NAMALWA (cell line): ENCODE measurements around the gene SPG7.
"Not testable (repeated sequence)": the region's sequence is repeated elsewhere in the genome, so short reads cannot be mapped to it uniquely, and the experiment has no call there.

Source experiments
- DNase-seq: peaks from one replicate; pipeline ENCODE4 v3.0.0-alpha.2; 2015; ENCODE audit warnings: low spot score

Gene SPG7

DNA sequence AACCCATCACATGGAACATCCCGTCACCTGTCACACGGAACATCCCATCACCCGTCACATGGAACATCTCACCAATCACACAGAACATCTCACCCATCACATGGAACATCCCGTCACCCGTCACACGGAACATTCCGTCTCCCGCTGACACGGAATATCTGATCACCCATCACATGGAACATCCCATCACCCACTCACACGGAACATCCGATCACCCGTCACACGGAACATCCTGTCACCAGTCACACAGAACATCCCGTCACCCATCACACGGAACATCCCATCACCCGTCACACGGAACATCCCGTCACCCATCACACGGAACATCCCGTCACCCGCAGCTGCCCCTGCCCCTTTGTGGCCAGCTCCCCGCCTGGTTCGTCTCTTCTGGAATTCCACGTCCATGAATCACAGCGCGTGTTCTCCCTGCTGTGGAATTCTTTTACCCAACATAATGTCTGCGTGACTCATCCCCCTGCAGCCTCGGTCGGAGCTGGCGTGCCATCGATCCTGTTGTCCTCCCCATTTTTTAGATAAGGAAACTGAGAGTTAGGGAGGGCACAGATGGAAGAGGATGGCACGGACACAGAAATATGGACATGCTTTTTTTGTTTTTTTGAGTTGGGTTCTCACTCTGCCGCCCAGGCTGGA, 73.0 kb downstream of the SPG7 start:
- DNase-seq: no peak

DNA sequence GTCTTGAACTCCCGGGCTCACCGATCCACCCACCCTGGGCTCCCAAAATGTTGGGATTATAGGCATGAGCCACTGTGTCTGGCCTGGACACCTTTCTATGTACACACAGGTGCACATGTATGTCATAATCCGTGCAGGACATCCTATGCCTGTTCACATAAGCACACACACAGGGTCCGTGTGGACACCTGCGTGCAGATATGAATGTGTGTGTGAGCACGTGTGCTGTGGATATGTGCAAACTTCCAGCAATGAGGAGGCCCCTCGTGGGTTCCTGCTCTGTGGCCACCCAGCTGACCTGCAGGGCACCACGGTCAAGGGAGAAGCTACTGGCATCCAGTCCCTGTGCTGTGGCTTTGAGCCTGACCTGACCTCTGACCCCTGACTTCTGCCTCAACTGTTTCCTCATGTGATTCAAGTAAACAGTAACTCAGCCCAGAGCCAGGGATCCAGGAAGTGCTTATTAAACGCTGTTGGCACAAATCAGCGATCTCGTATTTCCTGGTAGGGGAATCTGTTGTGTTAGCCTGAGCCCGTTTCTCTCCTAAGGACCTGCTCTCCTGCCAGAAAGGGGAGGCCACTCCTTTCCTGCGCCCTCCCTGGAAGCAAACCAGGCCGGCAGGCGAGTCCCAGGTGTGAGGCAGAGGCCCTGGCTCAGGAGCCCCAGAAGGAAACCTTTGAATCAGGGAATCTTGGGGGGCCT, 73.8 kb downstream of the SPG7 start:
- no peak for DNase-seq

DNA sequence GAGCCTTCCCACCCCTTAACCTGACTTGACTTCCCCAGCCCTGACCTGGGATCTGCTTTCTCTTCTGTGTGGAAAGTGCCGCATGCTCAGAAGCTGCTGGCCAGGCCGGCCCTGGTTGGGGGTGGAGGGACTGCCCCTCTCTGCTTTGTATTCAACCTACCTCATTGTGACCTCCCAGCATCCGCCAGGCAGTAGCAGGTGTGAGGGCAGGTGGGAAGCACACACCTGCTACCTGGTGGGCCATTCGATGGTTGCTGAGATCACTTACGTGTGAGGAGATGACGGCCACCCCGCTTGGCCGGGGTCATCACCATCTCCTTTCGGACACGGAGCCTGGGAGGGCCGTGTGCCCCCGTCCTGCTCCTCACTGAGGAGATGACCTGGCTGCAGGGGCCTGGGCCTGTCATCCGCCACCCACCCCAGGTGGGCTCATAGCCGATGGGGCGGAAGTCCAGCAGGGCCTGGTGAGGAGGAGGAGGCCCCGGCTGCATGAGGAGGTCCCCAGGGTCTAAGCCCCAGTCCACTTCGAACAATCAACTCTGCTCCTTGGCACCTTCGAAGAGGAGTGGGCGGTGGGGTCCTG, 74.5 kb downstream of the SPG7 start:
- no peak for DNase-seq

DNA sequence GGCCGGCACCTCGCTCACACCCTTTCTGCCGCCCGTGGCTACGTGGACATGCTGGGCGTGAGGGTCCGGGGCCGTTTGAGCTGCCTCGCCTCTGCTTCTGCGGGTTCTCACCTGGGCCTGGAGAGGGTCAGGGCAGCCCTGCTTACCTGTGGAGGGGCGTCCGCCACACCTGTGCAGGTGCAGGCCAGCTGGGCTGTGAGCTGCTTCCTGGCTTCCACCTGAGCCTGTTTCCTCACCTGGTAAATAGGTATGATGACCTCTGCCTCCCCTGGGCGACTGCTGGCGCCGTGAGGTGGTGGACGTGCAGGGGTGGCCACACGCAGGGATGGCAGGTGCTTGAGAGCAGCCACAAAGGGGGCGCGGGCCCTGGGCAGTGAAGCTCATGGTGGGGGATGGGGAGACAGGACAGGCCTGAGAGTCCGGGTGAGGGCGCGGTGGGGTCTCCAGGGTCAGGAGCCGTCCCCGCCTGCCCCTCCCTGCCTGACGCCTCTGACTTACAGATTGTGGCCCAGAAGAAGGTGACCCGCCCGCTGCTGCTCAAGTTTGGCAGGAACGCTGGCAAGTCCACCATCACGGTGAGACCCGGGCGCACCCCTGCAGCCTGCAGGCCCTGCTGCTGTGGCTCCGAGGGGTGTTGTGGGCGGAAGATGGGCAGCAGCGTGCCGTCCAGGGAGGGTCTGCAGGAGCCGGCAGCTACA, 75.1 kb downstream of the SPG7 start:
- no peak for DNase-seq

DNA sequence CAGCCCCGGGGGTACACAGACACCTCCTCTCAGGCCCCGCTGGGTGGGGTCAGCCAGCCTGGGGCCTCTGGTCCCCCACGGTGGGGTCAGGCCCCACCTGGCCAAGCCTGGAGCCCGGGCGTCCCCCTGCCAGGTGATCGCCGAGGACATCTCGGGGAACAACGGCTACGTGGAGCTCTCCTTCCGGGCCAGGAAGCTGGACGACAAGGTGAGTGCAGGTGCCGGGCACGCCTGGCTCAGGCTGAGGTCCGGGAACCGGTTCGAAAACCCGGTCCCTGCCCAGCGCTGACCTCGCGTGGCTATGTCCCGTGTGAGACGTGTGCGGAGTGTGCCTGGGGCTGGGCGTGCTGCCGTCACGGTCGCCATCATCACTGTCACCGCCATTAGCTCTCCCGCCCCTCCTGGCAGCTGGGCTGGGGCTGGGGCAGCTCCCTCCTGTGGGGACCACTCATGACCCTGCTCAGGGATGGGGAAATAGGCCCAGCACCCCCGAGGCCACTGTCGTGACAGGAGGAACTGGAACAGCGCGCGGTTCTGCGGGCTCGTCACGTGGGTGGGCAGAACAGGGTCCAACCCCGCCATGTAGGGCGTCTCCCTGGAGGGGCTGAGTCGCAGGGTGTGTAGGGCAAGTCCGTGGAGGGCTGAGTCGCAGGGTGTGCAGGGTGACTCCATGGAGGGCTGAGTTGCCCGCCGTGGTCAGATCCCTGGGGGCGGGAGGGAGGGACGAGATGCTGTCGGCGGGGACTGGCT, 75.9 kb downstream of the SPG7 start:
- DNase-seq: no peak

DNA sequence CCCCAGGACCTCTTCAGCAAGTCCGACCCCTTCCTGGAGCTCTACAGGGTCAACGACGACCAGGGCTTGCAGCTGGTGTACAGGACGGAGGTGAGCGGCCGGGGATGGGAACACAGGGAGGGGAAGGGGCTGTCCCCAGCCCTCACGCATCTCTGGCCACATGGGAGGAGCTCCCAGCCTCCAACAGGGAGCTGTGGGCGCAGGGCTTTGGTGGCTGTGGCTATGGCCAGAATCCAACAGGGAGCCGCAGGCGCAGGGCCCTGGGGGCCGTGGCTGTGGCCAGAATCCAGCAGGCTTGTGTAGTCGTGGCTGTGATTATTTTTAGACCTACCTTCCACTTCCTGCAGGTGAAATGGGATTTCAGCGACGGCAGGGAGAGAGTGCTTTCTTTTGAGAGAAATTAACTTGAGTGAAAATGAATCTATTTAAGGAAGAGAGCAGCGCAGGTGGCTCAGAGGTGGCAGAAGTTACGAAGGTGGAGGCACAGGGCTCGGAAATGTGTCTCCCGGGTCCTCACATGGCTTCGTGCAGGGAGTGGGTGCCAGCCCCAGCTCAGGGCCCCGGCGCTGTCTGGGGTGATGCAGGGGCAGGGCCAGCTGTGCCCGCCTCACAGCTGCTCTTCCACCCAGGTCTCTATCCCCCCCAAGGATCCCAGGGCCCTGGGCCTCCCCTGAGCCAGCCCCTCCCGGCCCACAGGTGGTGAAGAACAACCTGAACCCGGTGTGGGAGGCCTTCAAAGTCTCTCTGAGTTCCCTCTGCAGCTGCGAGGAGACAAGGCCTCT, 76.8 kb downstream of the SPG7 start:
- DNase-seq: no peak

DNA sequence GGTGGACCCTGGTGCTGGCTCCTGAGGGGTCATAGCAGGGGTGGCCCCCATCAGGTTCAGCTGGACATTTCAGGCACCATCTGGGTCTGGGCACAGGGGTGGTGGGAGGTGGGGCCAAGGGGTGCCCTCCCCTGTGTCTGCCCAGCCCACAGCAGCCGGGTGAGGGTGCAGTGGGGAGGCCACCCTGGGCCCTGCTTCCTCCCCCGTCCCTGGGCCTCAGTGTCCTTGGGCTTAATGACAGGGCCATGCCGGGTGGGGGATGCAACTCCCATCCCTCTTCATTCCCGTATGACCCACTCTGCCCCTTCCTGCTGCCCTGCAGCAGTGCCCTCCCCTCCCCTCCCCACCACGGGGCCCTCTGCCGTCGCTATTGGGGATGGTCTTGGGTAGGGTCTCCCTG, 78.0 kb downstream of the SPG7 start:
- DNase-seq: no peak

DNA sequence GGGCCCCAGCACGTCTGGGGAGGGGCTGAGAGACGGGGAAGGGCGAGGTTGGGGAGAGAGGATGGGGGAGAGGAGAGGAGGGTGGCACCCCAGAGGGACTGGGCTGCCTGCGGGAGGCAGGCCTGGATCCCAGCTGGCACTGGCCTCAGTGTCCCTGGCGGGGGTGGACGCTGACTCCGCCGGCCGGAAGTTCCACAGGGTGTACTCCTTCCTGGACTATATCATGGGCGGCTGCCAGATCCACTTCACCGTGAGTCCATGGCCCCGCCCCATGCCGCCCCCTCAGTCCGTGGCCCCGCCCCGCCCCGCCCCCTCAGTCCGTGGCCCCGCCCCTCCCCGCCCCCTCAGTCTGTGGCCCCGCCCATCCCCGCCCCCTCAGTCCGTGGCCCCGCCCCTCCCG, 78.7 kb downstream of the SPG7 start:
- no peak for DNase-seq

DNA sequence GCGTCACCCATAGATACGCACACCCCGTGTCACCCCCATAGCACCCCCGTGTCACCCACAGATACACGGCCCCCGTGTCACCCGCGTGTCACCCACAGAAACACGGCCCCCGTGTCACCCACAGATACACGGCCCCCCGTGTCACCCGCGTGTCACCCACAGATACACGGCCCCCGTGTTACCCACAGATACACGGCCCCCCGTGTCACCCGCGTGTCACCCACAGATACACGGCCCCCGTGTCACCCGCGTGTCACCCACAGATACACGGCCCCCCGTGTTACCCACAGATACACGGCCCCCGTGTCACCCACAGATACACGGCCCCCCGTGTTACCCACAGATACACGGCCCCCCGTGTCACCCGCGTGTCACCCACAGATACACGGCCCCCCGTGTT, 79.5 kb downstream of the SPG7 start:
- not testable (repeated sequence) for DNase-seq

DNA sequence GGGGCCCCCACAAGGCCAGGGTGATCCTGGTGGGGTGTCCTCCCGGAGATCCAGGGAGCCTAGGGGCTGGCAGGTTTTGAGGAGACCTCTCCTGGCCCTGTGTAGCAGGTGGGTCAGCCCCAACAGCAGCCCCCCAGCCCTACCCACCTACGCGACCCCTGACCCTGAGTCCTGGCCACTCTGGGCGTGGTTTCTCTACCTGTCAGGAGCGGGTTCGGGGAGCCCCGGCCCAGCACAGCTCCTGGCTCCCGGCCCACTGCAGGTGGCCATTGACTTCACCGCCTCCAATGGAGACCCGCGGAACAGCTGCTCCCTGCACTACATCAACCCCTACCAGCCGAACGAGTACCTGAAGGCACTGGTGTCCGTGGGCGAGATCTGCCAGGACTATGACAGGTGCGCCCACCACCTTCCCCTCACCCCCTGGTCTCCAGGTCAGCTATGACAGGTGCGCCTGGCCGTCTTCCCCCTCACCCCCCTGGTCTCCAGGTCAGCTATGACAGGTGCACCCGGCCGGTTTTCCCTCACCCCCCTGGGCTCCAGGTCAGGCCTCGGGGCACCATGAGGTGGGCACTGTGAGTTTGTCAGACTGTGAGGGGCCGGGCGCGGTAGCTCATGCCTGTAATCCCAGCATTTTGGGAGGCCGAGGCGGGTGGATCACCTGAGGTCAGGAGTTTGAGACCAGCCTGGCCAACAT, 80.4 kb downstream of the SPG7 start:
- DNase-seq: no peak

DNA sequence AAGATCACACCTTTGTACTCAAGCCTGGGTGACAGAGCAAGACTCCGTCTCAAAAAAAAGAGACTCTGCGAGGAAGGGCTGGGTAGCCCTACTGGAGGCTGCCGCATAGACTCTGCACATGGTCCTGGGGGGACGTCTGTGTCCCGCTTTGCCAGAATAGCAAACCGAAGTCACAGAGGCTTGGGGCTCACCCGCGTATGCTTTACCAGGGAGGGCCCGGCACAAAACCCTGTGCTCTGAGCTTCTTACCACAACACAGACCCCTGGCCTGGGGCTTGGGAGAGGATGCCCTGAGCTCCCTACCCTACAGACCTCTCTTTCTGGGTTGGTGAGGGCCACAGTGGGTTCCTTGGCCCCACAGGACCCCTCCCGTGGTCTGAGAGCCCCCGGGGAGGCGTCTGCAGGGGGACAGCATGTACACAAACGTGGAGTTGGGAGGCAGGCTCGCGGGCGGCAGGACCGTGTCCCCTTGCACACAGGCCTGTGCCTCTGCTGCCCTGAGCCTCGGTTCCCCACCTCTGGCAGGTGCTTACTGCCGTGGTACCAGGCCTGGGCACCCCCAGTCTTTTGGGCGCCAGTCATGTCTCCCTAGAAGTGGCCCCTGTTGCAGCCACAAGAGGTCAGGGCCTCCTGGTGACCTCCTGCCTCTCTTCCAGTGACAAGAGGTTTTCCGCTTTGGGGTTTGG, 81.2 kb downstream of the SPG7 start:
- no peak for DNase-seq

DNA sequence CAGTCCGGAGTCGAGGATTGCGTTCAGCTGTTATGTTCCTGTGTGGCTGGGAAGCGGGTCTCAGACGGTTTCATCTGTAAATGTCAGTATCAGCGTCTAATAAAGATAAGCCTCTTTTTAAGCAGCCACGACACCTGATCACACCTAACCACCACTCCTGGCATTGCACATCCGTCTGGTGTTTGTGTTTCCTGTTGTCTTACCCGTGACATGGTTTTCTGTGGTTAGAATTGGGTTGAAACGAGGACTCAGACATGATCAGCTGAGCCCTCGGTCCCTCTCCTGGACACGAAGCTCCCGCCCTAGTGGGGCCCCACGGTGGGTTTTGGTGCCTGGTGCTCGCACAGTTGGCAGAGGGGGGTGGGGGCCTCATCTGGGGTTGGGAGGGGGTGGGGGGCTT, 85.6 kb downstream of the SPG7 start:
- DNase-seq: no peak

DNA sequence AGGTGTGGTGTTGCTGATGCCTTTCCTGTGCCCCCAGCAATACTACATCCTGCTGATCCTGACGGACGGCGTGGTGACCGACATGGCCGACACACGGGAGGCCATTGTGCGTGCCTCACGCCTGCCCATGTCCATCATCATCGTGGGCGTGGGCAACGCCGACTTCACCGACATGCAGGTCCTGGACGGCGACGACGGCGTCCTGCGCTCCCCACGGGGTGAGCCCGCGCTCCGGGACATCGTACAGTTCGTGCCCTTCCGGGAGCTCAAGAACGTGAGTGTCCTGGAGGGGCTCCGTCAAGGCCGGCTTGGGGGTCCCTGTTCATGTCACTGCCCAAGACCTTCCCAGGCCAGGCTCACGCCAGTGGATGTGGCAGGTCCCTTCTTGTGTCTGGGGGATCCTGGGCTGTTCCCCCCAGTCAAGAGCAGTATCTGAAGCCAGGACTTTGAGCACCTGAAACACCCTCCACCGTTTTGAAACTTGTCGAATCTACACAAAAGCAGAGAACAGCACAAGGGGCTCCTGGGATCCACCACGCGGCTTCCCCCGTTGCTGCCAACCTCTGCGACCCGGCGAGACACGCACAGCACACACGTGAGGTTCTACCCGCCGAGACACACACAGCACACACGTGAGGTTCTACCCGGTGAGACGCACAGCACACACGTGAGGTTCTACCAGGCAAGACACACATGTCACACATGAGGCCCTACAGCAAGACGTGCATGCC, 87.3 kb downstream of the SPG7 start:
- no peak for DNase-seq

DNA sequence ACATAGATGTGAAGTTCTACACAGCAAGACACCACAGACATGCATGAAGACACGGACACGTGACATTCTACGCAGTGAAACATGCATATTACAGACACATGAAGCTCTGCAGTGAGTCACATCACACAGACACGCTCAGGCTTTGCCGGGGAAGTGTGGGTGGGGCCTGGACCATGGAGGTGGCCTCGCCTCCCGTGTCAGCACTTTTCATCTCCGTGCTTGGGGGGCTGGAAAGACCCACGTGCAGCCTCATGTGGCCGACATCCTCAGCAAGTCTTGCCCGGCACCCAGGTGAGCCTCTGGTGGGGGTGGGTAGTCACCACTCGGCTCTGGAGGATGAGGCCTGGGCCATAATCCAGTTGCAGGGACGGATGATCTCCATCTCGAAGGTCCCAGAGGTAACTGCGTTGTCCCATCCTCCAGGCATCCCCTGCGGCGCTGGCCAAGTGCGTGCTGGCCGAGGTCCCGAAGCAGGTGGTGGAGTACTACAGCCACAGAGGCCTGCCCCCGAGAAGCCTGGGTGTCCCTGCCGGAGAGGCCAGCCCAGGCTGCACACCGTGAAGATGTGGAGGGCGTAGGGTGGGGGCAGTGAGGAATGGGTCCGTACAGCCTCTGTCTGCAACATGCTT, 88.0 kb downstream of the SPG7 start:
- no peak for DNase-seq

DNA sequence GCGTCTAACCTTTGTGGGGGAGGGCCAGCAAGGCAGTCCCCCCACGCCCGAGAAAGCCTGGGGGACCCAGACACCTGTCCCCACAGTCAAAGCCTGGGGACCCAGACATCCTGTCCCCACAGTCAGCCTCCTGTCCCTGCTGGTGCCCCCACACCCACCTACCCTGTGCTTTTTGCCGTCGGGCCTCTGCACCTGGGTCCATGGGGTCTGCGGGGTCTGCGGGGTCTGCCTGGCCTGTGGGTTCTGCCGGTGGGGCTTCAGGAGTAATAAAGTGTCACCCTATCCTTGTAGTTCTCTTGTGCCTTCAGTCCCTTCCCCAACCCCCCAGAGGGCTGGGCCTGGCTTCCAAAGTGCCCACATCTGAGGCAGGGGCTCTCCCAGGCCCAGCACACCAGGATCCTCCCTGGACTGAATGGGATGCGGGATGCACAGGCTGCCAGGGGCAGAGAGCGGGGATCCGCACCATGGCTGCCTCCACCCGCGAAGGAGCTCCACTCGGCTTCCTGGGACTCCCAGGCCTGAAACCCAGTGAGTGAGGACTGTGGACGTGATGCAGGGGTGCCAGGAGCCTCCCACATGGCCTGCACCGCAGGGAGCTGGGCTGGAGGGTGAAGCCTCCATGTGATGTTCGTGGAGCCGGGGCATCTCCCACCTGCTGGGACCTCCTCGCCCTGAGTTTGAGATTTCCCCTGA, 88.9 kb downstream of the SPG7 start:
- DNase-seq: no peak

DNA sequence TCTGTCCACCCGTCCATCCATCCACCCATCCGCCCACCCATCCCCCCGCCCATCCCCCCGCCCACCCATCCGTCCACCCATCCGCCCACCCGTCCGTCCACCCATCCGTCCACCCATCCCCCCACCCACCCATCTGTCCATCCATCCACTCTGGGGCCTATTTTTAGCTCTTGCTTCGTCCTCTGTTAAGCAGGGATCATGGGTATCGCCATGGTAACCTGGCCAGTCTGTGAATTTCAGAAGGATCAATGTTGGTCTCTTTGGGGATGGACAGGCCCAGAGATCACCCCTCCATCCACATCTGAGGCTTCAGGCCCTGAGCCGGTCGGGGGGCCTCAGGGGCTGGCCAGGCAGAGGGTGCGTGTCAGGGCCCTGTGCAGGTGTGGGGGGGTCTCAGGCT, 90.0 kb downstream of the SPG7 start:
- DNase-seq: peak; percentile 68

DNA sequence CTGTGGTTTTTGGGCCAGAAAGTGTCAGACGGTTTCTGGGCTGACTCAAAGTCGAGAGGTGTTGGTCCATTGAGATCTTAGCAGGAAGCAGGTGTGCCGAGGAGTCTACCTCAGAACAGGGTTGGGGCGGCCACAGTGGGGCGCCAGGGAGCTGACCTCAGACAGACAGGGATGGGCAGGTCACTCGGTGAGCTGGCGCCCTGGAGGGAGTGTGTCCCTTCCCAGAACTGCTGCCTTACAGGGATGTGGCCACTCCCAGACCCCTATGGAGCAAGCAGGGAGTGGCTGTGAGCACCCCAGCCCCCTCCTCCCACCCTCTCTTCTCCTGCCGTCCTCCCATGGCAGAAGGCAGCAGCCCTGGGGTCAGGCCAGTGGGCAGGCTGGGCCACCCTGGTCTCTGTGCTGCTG, 91.3 kb downstream of the SPG7 start:
- peak; percentile 80 for DNase-seq

DNA sequence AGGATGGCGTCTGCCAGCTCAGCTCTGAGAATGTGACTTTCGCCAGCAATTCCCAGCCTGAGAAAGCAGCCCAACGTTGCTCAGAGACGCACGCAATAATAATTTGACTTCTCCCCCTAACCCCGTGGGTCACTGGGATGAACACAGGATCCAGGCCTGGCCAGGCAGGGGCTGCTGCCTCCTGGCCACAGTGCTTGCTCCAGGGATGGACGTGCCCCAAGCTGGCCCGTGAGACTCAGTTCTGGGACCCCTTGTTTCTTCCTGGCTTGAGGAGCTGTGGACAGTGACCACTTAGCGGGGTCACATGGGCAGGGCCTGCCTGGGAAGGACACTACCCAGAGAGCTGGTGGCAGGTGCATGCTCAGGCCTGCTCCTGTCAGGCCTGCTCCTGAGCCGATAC, 91.7 kb downstream of the SPG7 start:
- no peak for DNase-seq

DNA sequence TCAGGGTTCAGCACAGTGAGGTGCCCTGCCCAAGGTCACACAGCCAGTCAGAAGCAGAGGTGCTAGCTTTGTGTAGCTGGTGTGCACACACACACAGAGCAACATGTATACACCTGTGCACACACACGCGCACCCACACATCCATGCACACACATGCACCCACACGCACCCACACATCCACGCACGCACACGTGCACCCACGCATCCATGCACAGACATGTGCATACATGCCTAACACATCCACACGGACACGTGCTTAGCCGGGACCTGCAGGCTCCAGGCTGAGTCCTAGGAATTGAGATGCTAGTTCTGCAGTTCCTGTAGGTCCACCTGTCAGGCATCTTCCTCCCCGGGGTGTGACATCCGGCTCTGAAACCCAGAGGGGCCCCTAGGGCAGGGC, 92.2 kb downstream of the SPG7 start:
- no peak for DNase-seq
